HepG2 (cell line): ENCODE measurements around the gene ANKRD53. TPM values are rescaled to one million over a fixed set of nuclear protein-coding genes. Genes with fewer than 3 reads are reported as not detected.

Experiments used
- BHLHE40 ChIP-seq: IDR thresholded peaks from 2 replicates; pipeline ENCODE4 v1.6.1; 2011; ENCODE audit warnings: low read length, improper control_type of control experiment
- CTCF ChIP-seq: sonication (generic); formaldehyde crosslinking; IDR thresholded peaks from 2 replicates; pipeline ENCODE4 v1.5.0; 2020; ENCODE audit warnings: mild to moderate bottlenecking, missing genetic modification reagents, moderate library complexity
- DR1 ChIP-seq: sonication (generic); formaldehyde crosslinking; IDR thresholded peaks from 2 replicates; pipeline ENCODE4 v1.8.0; 2021; ENCODE audit warnings: mild to moderate bottlenecking, missing genetic modification reagents, inconsistent platforms
- FOXA1 ChIP-seq, 2 experiments: fragments of 450-650 bp in 1 of 2; sonication (generic) in 1 of 2; formaldehyde crosslinking in 1 of 2; IDR thresholded peaks; 2 replicates each; pipeline versions ENCODE4 v1.4.0 to v1.6.1; 2016 to 2020; ENCODE audit warnings: missing genetic modification reagents in 1 of 2
- HNRNPL ChIP-seq: fragments of 200-400 bp; formaldehyde crosslinking; IDR thresholded peaks from 2 replicates; pipeline ENCODE4 v1.6.1; 2017; ENCODE audit warnings: mild to moderate bottlenecking, low read depth, low read length
- KDM3A ChIP-seq: IDR thresholded peaks from 2 replicates; pipeline ENCODE4 v1.6.1; 2018; ENCODE audit warnings: low read depth, missing compliant biosample characterization
- MAFG ChIP-seq: sonication (generic); formaldehyde crosslinking; IDR thresholded peaks from 2 replicates; pipeline ENCODE4 v1.5.1; 2020; ENCODE audit warnings: mild to moderate bottlenecking, missing genetic modification reagents
- PAX8 ChIP-seq: sonication (generic); formaldehyde crosslinking; IDR thresholded peaks from 2 replicates; pipeline ENCODE4 v1.8.0; 2022; ENCODE audit warnings: mild to moderate bottlenecking, missing genetic modification reagents, borderline replicate concordance
- POGZ ChIP-seq: sonication (generic); formaldehyde crosslinking; IDR thresholded peaks from 2 replicates; pipeline ENCODE4 v1.4.0; 2020; ENCODE audit warnings: mild to moderate bottlenecking, missing genetic modification reagents
- PRPF4 ChIP-seq: fragments of 200-400 bp; formaldehyde crosslinking; IDR thresholded peaks from 2 replicates; pipeline ENCODE4 v1.6.1; 2016; ENCODE audit warnings: low read length, low read depth; ENCODE audit not compliant: poor library complexity, severe bottlenecking
- RBFOX2 ChIP-seq: fragments of 200-400 bp; formaldehyde crosslinking; IDR thresholded peaks from 2 replicates; pipeline ENCODE4 v1.6.1; 2017; ENCODE audit warnings: low read depth, mild to moderate bottlenecking, low read length
- ZFYVE20 ChIP-seq: sonication (generic); formaldehyde crosslinking; IDR thresholded peaks from 2 replicates; pipeline ENCODE4 v1.8.0; 2023; ENCODE audit warnings: low read depth, mild to moderate bottlenecking, moderate library complexity, missing genetic modification reagents, borderline replicate concordance
- ZNF232 ChIP-seq: sonication (generic); formaldehyde crosslinking; IDR thresholded peaks from 2 replicates; pipeline ENCODE4 v1.4.0; 2020; ENCODE audit warnings: missing genetic modification reagents, borderline replicate concordance
- ZNF333 ChIP-seq: sonication (generic); formaldehyde crosslinking; IDR thresholded peaks from 2 replicates; pipeline ENCODE4 v1.4.0; 2020; ENCODE audit warnings: mild to moderate bottlenecking, missing genetic modification reagents, borderline replicate concordance
- ZNF572 ChIP-seq: sonication (generic); formaldehyde crosslinking; IDR thresholded peaks from 2 replicates; pipeline ENCODE4 v1.5.1; 2020; ENCODE audit warnings: mild to moderate bottlenecking, missing genetic modification reagents
- ZNF607 ChIP-seq: sonication (generic); formaldehyde crosslinking; IDR thresholded peaks from 2 replicates; pipeline ENCODE4 v1.5.1; 2020; ENCODE audit warnings: missing genetic modification reagents, mild to moderate bottlenecking, borderline replicate concordance
- polyA plus RNA-seq, 8 experiments: library from polyadenylated mRNA; depleted of rRNA in 3 of 8; stranded (reverse) in 7 of 8; unstranded in 1 of 8; fragments of >200 nt; fragmentation: Illumina TruSeq in 4 of 8; extraction: Trizol in 4 of 8; gene quantifications; 2 replicates each; pipeline versions ENCODE4 v1.2.1 to v1.2.3, GENCODE V29; 2011 to 2016; ENCODE audit warnings: low read depth in 4 of 8, missing spikeins in 1 of 8, mixed read lengths in 1 of 8; ENCODE audit not compliant: insufficient read depth in 1 of 8
- total RNA-seq, 5 experiments: library from RNA; depleted of rRNA; stranded (reverse); fragments of >200 nt; fragmentation: Illumina TruSeq; extraction: Trizol; gene quantifications; 2 replicates each; pipeline ENCODE4 v1.2.3, GENCODE V29; 2016; ENCODE audit warnings: low read depth in 1 of 5
- TF ChIP-seq, protein P1 (sequence below): sonication (generic); formaldehyde crosslinking; IDR thresholded peaks from 2 replicates; pipeline ENCODE4 v1.5.1; 2020; ENCODE audit warnings: mild to moderate bottlenecking, missing genetic modification reagents, moderate library complexity
- TF ChIP-seq, protein P2 (sequence below): sonication (generic); formaldehyde crosslinking; IDR thresholded peaks from 2 replicates; pipeline ENCODE4 v1.4.0; 2020; ENCODE audit warnings: missing genetic modification reagents, borderline replicate concordance
- TF ChIP-seq, protein P3 (sequence below): sonication (generic); formaldehyde crosslinking; IDR thresholded peaks from 2 replicates; pipeline ENCODE4 v1.4.0; 2020; ENCODE audit warnings: mild to moderate bottlenecking, missing genetic modification reagents

The ANKRD53 gene
- total and polyA plus RNA-seq, 2 of the 13 experiments (the other 11 are each of a cell fraction or from before 2014, with no cell fraction given), result 0.15 TPM; not detected in 1

DNA sequence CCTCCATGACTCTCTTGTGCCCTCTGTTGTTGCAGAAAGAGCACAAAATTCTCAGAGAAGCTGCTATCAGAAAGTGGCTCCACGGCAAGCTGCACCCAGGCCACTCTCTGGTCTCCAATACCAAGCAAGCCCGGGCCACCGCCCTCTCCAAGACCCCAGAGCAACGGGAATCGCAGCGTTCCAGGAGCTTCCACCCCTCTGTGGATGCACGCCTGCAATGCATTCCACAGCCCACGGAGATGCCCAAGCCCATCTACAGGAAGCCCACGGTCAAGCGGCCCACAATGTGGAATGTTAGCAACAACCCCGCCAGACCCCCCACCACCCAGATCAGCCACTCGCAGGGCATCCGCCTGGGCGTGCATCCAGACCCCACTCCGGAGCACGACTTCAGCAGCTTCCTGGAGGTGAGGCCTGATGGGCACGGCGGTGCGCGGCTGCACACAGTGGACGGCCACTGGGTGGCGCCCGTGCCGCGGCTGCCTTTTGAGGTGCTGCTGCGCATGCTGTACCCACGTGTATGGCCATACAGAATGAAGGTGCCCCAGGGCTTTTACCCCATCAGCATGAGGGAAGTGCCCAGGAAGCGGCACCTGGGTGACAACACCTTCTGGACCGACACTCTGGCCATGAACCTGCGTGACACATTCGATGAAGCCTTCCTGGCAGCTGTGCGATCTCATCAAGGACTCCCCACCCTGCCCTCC lies 6.3 kb downstream of the ANKRD53 start (continued):
- TF ChIP-seq, protein P1, sequence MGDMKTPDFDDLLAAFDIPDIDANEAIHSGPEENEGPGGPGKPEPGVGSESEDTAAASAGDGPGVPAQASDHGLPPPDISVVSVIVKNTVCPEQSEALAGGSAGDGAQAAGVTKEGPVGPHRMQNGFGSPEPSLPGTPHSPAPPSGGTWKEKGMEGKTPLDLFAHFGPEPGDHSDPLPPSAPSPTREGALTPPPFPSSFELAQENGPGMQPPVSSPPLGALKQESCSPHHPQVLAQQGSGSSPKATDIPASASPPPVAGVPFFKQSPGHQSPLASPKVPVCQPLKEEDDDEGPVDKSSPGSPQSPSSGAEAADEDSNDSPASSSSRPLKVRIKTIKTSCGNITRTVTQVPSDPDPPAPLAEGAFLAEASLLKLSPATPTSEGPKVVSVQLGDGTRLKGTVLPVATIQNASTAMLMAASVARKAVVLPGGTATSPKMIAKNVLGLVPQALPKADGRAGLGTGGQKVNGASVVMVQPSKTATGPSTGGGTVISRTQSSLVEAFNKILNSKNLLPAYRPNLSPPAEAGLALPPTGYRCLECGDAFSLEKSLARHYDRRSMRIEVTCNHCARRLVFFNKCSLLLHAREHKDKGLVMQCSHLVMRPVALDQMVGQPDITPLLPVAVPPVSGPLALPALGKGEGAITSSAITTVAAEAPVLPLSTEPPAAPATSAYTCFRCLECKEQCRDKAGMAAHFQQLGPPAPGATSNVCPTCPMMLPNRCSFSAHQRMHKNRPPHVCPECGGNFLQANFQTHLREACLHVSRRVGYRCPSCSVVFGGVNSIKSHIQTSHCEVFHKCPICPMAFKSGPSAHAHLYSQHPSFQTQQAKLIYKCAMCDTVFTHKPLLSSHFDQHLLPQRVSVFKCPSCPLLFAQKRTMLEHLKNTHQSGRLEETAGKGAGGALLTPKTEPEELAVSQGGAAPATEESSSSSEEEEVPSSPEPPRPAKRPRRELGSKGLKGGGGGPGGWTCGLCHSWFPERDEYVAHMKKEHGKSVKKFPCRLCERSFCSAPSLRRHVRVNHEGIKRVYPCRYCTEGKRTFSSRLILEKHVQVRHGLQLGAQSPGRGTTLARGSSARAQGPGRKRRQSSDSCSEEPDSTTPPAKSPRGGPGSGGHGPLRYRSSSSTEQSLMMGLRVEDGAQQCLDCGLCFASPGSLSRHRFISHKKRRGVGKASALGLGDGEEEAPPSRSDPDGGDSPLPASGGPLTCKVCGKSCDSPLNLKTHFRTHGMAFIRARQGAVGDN (CRISPR knock-in tag), result peak; percentile 31; the same call in 1 of the 2 replicates
- TF ChIP-seq, protein P2, sequence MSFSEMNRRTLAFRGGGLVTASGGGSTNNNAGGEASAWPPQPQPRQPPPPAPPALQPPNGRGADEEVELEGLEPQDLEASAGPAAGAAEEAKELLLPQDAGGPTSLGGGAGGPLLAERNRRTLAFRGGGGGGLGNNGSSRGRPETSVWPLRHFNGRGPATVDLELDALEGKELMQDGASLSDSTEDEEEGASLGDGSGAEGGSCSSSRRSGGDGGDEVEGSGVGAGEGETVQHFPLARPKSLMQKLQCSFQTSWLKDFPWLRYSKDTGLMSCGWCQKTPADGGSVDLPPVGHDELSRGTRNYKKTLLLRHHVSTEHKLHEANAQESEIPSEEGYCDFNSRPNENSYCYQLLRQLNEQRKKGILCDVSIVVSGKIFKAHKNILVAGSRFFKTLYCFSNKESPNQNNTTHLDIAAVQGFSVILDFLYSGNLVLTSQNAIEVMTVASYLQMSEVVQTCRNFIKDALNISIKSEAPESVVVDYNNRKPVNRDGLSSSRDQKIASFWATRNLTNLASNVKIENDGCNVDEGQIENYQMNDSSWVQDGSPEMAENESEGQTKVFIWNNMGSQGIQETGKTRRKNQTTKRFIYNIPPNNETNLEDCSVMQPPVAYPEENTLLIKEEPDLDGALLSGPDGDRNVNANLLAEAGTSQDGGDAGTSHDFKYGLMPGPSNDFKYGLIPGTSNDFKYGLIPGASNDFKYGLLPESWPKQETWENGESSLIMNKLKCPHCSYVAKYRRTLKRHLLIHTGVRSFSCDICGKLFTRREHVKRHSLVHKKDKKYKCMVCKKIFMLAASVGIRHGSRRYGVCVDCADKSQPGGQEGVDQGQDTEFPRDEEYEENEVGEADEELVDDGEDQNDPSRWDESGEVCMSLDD, result no peak
- TF ChIP-seq ZNF607 (CRISPR knock-in tag) (no peak), KDM3A (CRISPR knock-in tag) (no peak), CTCF (CRISPR knock-in tag) (peak; percentile 68), DR1 (no peak), ZFYVE20 (no peak), ZNF333 (CRISPR knock-in tag) (0 out of 2 replicates have a peak, but pooled peaks have one; percentile 28), ZNF572 (CRISPR knock-in tag) (0 out of 2 replicates have a peak, but pooled peaks have one; percentile 56), PAX8 (CRISPR knock-in tag) (no peak), POGZ (CRISPR knock-in tag) (0 out of 2 replicates have a peak, but pooled peaks have one; percentile 39), ZNF232 (no peak), RBFOX2 (peak; percentile 52; the same call in 1 of the 2 replicates), FOXA1 (IDR thresholded peaks at IDR 0.05) (no peak), FOXA1 (CRISPR knock-in tag; IDR thresholded peaks at IDR 0.05) (0 out of 2 replicates have a peak, but pooled peaks have one; percentile 13), MAFG (CRISPR knock-in tag) (no peak), HNRNPL (peak; percentile 65; the same call in 1 of the 2 replicates), BHLHE40 (0 out of 2 replicates have a peak, but pooled peaks have one; percentile 6), PRPF4 (peak; percentile 53)
- TF ChIP-seq, protein P3, sequence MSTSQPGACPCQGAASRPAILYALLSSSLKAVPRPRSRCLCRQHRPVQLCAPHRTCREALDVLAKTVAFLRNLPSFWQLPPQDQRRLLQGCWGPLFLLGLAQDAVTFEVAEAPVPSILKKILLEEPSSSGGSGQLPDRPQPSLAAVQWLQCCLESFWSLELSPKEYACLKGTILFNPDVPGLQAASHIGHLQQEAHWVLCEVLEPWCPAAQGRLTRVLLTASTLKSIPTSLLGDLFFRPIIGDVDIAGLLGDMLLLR (CRISPR knock-in tag), result no peak
